ENCODE results near the gene THAP5.

Gene THAP5, protein sequence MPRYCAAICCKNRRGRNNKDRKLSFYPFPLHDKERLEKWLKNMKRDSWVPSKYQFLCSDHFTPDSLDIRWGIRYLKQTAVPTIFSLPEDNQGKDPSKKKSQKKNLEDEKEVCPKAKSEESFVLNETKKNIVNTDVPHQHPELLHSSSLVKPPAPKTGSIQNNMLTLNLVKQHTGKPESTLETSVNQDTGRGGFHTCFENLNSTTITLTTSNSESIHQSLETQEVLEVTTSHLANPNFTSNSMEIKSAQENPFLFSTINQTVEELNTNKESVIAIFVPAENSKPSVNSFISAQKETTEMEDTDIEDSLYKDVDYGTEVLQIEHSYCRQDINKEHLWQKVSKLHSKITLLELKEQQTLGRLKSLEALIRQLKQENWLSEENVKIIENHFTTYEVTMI

DNA sequence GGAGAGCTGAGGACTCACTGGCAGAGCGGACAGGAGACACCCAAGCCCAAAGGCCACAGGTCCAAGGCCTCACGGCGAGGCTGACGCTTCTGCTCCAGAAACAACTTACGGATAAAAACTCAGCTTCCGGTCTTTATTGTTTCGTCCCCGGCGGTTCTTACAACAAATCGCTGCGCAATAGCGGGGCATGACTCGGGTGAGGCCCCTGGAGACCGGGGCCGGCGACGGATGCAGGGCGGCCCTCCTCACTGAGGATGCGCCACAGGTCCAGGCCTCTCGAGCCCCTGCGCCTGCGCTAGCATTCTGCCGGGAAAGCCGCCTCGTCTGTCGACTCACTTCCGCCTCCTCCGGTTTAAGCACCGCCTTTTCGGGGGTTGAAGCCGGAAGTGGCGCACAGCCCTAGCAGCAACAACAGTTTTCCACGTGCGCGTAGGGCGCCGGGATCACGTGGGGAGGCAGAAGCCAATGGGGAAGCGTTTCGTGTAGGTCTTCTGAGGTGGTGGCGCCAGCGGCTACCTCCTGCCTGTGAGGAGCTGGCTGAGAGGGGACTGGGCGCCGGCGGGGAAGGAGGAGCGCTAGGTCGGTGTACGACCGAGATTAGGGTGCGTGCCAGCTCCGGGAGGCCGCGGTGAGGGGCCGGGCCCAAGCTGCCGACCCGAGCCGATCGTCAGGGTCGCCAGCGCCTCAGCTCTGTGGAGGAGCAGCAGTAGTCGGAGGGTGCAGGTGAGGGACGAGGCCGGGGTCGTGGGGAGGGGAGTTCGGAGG, at the start of gene THAP5, which contains the start of gene DNAJB9:
Gene THAP5 (minus strand): TSS at position 326 of the 765 bp plus-strand sequence. CDS start 137 bp downstream, at position 189.
Gene DNAJB9 (plus strand): TSS at position 494 of the 765 bp plus-strand sequence. CDS start 1,853 bp downstream, outside the sequence.
- peak; percentile 99 for DNase-seq

GRCh38 chr7:108618056-108618455, 48.5 kb upstream of the THAP5 start:
- DNase-seq: no peak

DNA sequence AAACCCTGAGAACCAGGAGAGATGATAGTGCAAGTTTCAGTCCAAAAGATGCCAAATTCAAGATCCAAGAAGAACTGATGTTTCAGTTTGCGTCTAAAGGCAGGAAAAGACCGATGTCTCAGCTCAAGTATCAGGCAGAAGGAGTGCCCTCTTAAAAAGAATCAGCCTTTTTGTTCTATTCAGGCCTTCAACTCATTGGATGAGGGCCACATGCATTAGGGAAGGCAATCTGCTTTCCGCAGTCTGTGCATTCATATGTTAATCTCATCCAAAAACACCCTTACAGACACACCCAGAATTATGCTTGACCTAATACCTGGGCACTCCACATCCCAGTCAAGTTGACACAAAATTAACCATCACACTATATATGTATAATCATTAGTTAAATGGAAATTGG, 45.4 kb upstream of the THAP5 start:
- DNase-seq: no peak

- DNase-seq: no peak
These were observed 44.5 kb upstream of the THAP5 start for GRCh38 chr7:108613949-108614381.

DNA sequence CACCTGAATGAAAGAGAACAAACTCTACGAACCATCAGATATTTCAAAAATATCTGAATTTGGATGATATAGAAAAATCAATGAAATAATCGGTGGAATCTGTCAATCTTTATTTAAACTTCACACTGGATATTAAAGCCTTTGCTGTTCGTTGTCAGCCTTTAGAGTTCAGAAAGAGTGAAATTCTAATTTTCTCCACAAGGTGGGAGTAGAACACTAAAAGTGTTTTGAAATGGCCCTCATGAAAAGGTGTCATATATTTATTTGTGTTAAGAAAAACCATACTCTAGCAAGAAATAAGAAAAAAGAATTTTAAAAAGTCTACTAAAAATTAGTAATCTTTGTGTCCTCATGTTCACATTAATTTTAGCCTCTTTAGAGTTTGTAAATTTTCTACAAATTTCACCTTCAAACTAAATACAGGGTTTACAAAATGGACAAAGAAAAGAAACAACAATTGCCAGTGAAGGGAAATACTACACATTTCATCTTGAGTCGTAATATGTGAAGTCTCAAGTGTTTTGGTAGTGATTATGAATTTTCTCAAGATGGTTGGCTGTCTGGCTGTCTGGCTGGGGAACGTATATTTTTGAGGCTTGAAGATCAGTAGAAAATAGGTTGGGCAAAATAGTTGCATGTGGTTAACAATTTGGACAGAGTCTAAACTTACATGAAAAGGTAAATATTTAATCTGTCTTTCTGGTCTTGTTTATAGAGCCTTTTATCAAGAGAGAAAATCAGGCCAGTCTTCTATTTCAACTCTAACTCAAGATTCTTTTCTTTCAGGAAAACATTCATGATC, 43.8 kb upstream of the THAP5 start:
- DNase-seq: no peak

GRCh38 chr7:108611268-108611667, 41.8 kb upstream of the THAP5 start:
- DNase-seq: no peak

GRCh38 chr7:108609643-108610042, 40.1 kb upstream of the THAP5 start:
- DNase-seq: no peak

- no peak for DNase-seq
These were observed 36.2 kb upstream of the THAP5 start for GRCh38 chr7:108605559-108606201.

GRCh38 chr7:108604307-108605077, 35.0 kb upstream of the THAP5 start:
- DNase-seq: no peak

DNA sequence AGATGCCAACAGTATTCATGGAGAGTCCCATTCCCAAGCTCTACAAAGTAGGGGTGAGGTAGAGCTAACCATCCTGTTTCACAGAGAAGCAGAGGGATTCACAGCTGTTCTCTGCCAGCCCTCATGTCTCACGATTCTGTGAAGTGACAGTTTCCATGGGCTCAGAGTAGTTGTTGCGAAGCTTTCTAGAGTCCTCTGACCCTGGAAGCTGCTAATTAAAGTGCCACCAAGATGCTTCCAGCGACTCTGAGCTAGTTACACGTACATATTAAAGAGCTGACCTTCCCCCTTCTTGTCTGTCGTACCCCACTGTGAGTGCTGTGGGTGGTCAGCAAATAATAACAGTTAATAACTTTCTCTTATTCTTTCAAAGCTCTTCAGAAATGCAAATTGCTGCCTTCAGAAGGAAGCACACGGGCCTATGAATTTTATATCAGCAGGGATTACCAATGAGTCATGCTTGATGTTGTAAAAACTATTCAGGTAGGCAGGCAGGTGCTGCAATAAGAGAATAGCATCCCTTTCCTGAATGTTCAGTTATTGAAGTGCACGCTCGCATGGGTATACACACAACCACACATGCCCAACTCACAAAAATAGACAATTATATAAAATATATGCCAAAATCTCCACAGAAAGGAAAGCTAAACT, 34.3 kb upstream of the THAP5 start:
- DNase-seq: no peak

DNA sequence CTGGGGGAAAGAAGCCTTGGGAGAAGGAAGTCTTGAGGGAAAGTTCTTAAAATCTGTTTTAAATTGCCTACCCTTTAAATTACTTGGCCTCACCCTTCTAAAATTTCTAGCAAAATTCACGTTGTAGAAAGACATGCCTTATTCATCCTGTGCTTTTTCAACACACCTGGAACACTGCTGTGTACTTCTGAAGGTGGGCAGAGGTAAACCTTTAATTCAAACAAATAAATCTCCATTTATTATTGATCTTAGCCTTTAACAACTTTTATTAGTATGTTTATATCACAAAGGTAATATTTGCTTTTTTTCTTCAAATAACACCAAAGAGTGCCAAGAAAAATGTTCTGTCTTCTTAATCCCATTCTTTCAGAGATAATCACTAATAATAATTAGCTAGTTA, 30.9 kb upstream of the THAP5 start:
- DNase-seq: no peak

DNA sequence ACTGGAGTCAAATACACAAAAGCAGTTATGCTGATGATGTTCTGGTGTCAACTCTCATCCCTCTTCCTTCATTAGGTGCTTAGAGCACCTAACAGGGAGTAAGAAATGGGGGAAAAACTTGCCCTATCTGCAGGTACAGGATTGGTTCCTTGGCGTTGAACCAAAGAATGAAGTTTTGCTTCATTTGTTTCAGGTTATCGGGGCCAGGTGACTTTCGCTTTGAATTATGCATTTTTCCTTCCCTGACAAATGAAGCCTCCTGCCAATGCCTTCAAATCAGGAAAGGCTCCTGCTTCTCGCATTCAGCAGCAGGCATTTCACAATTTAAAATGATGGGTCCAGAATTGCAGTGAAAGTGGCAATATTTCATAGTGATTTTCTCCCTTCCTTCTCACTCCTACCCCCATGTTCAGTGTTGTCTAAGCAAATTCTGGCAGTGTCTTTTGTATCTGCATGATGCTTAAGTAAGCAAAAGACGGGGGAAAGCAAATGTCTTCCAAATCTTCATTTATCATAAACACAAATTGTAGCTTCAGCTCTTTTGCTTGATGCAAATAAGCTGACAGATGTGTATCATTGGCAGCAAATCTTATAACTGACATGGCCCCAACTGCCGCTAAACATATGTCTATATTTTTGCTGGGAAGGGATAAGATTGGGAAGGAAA, 29.5 kb upstream of the THAP5 start:
- DNase-seq: no peak

- no peak for DNase-seq
These were observed 28.6 kb upstream of the THAP5 start for GRCh38 chr7:108598153-108598552.

DNA sequence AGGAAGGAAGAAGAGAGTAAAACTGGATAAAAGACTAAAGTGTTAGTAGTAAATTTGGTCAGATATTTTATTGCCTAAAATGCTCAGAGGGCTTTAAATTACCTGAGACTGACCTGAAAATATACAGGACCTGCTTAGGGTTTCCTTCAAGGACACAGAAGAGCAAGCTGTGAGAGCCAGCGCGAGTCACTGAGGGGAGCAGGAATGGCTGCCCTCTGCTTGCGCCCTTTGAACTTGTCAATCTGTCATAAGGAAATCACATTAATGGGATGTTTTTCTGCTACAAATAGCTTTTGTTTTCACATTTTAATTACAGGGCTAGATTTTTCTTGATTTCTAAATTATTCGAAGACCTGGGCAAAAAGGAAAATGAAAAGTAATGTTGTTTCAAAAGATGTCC, 27.1 kb upstream of the THAP5 start:
- no peak for DNase-seq

DNA sequence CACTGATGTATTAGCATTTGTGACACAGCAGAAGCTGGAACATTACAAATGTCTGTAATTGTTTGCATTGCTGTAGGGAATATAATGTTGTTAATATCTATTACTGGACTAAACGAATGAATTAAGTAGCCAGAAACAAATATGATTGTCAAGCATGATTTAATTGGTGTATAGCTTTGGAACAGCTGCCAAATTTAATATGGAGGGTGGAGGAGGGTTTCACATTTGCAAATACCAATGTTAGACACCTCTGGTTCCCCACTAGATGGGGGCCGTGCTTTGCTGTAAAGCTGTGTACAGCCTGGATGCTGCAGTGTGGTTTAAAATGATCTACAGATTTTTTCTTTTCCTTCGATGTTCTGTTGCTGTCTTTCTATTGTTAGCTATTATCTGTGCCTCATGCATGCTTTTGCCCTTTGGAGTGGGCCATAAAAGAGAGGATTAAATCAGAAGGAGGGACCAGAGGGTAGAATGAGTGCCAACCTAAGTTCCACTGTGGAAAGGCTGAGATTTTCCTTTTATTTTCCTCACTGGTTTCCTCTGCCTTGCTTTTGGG, 23.2 kb upstream of the THAP5 start:
- DNase-seq: no peak

DNA sequence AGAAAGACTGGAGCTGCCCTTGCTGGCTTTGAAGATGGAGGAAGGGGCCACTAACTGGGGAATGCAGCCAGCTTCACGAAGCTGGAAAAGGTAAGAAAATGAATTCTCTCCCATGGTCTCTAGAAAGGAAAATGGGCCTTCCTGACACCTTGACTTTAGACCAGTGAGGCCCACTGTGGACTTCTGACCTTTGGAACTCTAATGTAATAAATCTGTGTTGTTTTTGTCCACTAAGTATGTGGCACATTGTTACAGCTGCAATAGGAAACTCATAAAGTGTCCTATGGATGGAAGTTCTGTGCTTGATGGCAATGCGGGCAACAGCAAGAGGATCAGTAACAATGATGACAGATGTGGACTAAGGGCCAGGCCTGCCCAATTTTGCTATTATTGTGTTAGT, 21.1 kb upstream of the THAP5 start:
- no peak for DNase-seq

- no peak for DNase-seq
These were observed 20.4 kb upstream of the THAP5 start for GRCh38 chr7:108589874-108590273.

GRCh38 chr7:108589199-108589598, 19.7 kb upstream of the THAP5 start:
- no peak for DNase-seq

DNA sequence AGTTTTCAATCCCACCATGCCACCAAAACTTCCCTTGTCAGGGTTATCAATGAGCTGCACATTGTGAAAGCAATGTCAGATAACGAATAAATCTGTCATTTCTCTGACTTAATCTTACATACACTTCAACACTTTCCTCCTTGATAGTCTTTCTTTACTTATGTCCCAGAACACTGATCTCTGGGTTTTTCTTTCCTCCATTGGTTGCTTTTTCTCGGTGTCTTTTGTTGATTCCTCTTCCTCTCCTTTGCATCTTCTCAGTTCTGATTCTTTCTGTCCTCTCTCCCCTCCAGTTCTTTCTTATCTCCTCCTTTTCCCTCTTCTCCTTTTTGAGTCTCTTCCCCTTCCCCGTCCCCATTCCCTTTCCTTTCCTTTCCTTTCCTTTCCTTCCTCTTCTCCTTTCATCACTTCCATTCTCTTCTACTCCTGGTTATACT, 16.8 kb upstream of the THAP5 start:
- no peak for DNase-seq

- no peak for DNase-seq
These were observed 16.3 kb upstream of the THAP5 start for GRCh38 chr7:108585843-108586242.
